Suprapubic skin (tissue), 4 donors: Measurements from ENCODE around the gene RAB36.

Experiments
- EP300 ChIP-seq: sonication (generic); formaldehyde crosslinking; IDR thresholded peaks from one replicate; pipeline ENCODE4 v1.6.1; 2017; ENCODE audit warnings: antibody characterized with exemption
- POLR2A ChIP-seq, 2 donors: fragments of 450-650 bp; IDR thresholded peaks; one replicate each; pipeline ENCODE4 v1.6.1; 2017; ENCODE audit warnings: antibody characterized with exemption in 2 of 2, mild to moderate bottlenecking in 2 of 2, moderate library complexity in 2 of 2
- POLR2AphosphoS5 ChIP-seq, 3 donors: sonication (generic); formaldehyde crosslinking; IDR thresholded peaks; one replicate each; pipeline ENCODE4 v1.6.1; 2017; ENCODE audit warnings: antibody characterized with exemption in 3 of 3
- TF ChIP-seq, protein P1 (sequence below), 2 donors: fragments of 200-600 bp in 1 of 2; fragments of 450-650 bp in 1 of 2; sonication (generic) in 1 of 2; IDR thresholded peaks; one replicate each; pipeline ENCODE4 v1.5.1; 2016 to 2019; ENCODE audit warnings: antibody characterized with exemption in 2 of 2, mild to moderate bottlenecking in 1 of 2, moderate library complexity in 1 of 2

DNA sequence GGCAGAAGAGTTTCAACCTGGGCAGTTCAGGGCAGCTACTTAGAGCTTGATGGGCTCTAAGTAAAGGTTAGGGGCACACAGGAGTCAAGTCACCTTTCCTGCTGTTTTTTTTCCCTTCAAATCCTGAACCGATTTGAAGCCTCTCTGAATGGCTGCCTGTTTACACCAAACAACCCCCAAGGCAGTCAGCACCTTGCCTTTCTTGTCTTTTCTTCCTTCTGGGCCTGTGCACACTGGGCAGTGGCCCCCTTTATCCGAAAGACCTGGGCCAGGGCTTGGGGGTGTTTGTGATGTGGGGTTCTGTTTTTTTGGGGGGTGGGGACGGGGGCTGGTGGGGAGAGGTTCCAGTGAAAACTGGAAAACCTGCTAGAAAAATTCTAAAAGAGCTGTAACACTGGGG is 7.8 kb upstream of the RAB36 start:
- TF ChIP-seq, protein P1, sequence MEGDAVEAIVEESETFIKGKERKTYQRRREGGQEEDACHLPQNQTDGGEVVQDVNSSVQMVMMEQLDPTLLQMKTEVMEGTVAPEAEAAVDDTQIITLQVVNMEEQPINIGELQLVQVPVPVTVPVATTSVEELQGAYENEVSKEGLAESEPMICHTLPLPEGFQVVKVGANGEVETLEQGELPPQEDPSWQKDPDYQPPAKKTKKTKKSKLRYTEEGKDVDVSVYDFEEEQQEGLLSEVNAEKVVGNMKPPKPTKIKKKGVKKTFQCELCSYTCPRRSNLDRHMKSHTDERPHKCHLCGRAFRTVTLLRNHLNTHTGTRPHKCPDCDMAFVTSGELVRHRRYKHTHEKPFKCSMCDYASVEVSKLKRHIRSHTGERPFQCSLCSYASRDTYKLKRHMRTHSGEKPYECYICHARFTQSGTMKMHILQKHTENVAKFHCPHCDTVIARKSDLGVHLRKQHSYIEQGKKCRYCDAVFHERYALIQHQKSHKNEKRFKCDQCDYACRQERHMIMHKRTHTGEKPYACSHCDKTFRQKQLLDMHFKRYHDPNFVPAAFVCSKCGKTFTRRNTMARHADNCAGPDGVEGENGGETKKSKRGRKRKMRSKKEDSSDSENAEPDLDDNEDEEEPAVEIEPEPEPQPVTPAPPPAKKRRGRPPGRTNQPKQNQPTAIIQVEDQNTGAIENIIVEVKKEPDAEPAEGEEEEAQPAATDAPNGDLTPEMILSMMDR (IDR thresholded peaks at IDR 0.05) = no peak
- TF ChIP-seq POLR2AphosphoS5 (IDR thresholded peaks at IDR 0.05) (no peak), POLR2A (IDR thresholded peaks at IDR 0.05) (no peak), EP300 (no peak)
